HepG2 (cell line): ENCODE measurements around the gene B3GAT3. TPM values are rescaled to one million over a fixed set of nuclear protein-coding genes. Genes with fewer than 3 reads are reported as not detected.

Source experiments
- JUN ChIP-seq: sonication (generic); formaldehyde crosslinking; IDR thresholded peaks from 2 replicates; pipeline ENCODE4 v1.4.0; 2020; ENCODE audit warnings: mild to moderate bottlenecking, missing genetic modification reagents
- PREB ChIP-seq: sonication (generic); formaldehyde crosslinking; IDR thresholded peaks from 2 replicates; pipeline ENCODE4 v1.4.0; 2020; ENCODE audit warnings: missing genetic modification reagents
- RARG ChIP-seq: sonication (generic); formaldehyde crosslinking; IDR thresholded peaks from 2 replicates; pipeline ENCODE4 v1.4.0; 2020; ENCODE audit warnings: low read depth, mild to moderate bottlenecking, missing genetic modification reagents
- ZNF142 ChIP-seq: sonication (generic); formaldehyde crosslinking; IDR thresholded peaks from 2 replicates; pipeline ENCODE4 v1.4.0; 2020; ENCODE audit warnings: missing genetic modification reagents
- ZNF362 ChIP-seq: sonication (generic); formaldehyde crosslinking; IDR thresholded peaks from 2 replicates; pipeline ENCODE4 v1.4.0; 2020; ENCODE audit warnings: missing genetic modification reagents, mild to moderate bottlenecking, borderline replicate concordance
- ZNF430 ChIP-seq: sonication (generic); formaldehyde crosslinking; IDR thresholded peaks from 2 replicates; pipeline ENCODE4 v1.9.0; 2021; ENCODE audit warnings: mild to moderate bottlenecking, missing genetic modification reagents
- ZNF558 ChIP-seq: sonication (generic); formaldehyde crosslinking; IDR thresholded peaks from 2 replicates; pipeline ENCODE4 v1.9.0; 2022; ENCODE audit warnings: mild to moderate bottlenecking, missing genetic modification reagents, borderline replicate concordance
- ZNF607 ChIP-seq: sonication (generic); formaldehyde crosslinking; IDR thresholded peaks from 2 replicates; pipeline ENCODE4 v1.5.1; 2020; ENCODE audit warnings: missing genetic modification reagents, mild to moderate bottlenecking, borderline replicate concordance
- ZSCAN20 ChIP-seq: sonication (generic); formaldehyde crosslinking; IDR thresholded peaks from 2 replicates; pipeline ENCODE4 v1.4.0; 2020; ENCODE audit warnings: missing genetic modification reagents, mild to moderate bottlenecking, borderline replicate concordance
- polyA plus RNA-seq, 8 experiments: library from polyadenylated mRNA; depleted of rRNA in 3 of 8; stranded (reverse) in 7 of 8; unstranded in 1 of 8; fragments of >200 nt; fragmentation: Illumina TruSeq in 4 of 8; extraction: Trizol in 4 of 8; gene quantifications; 2 replicates each; pipeline versions ENCODE4 v1.2.1 to v1.2.3, GENCODE V29; 2011 to 2016; ENCODE audit warnings: low read depth in 4 of 8, missing spikeins in 1 of 8, mixed read lengths in 1 of 8; ENCODE audit not compliant: insufficient read depth in 1 of 8
- total RNA-seq, 5 experiments: library from RNA; depleted of rRNA; stranded (reverse); fragments of >200 nt; fragmentation: Illumina TruSeq; extraction: Trizol; gene quantifications; 2 replicates each; pipeline ENCODE4 v1.2.3, GENCODE V29; 2016; ENCODE audit warnings: low read depth in 1 of 5
- TF ChIP-seq, protein P1 (sequence below): IDR thresholded peaks from 2 replicates; pipeline ENCODE4 v1.4.0; 2020; ENCODE audit warnings: mild to moderate bottlenecking, missing genetic modification reagents

Gene B3GAT3
- total and polyA plus RNA-seq, 2 of the 13 experiments (the other 11 are each of a cell fraction or from before 2014, with no cell fraction given) = 21.3 to 26.1 TPM

DNA sequence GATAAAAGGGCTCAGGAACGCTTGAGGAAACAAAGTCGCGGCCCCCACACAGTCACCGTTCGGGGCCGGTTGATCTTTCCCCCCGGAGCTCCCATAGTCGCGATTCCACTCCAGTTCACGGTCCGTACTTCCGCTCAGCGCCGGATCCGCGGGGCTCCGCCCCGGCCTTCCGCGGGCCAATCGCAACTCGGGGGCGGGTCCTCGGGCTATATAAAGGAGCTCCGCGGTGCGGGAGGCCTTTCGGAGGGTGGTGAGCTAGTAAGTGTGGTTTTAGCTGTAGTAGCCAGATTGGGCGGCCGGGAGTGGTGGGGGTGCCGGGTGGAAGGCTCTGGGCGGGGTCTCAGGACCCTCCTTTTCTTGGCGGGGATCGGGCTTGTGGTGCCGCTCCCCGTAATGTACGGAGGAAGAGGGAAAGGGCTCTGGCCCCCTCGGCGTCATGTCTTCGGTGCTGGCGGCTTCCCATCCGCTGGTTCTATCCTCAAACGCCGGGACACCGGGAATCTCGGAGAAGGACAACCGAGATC lies 43.4 kb upstream of the B3GAT3 start, which contains the start of the genes C11orf98 and CSKMT (continued):
- TF ChIP-seq ZNF362 (CRISPR knock-in tag) (peak; percentile 18; the same call in 1 of the 2 replicates), JUN (no peak), RARG (no peak), ZNF607 (CRISPR knock-in tag) (peak; percentile 83; the same call in 1 of the 2 replicates), ZNF558 (no peak), ZNF430 (CRISPR knock-in tag) (peak; percentile 54), ZNF142 (CRISPR knock-in tag) (peak; percentile 89), PREB (CRISPR knock-in tag) (no peak), ZSCAN20 (no peak)
- TF ChIP-seq, protein P1, sequence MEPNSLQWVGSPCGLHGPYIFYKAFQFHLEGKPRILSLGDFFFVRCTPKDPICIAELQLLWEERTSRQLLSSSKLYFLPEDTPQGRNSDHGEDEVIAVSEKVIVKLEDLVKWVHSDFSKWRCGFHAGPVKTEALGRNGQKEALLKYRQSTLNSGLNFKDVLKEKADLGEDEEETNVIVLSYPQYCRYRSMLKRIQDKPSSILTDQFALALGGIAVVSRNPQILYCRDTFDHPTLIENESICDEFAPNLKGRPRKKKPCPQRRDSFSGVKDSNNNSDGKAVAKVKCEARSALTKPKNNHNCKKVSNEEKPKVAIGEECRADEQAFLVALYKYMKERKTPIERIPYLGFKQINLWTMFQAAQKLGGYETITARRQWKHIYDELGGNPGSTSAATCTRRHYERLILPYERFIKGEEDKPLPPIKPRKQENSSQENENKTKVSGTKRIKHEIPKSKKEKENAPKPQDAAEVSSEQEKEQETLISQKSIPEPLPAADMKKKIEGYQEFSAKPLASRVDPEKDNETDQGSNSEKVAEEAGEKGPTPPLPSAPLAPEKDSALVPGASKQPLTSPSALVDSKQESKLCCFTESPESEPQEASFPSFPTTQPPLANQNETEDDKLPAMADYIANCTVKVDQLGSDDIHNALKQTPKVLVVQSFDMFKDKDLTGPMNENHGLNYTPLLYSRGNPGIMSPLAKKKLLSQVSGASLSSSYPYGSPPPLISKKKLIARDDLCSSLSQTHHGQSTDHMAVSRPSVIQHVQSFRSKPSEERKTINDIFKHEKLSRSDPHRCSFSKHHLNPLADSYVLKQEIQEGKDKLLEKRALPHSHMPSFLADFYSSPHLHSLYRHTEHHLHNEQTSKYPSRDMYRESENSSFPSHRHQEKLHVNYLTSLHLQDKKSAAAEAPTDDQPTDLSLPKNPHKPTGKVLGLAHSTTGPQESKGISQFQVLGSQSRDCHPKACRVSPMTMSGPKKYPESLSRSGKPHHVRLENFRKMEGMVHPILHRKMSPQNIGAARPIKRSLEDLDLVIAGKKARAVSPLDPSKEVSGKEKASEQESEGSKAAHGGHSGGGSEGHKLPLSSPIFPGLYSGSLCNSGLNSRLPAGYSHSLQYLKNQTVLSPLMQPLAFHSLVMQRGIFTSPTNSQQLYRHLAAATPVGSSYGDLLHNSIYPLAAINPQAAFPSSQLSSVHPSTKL = peak; percentile 33
